ENCODE data around the gene VSNL1.

Gene VSNL1

DNA sequence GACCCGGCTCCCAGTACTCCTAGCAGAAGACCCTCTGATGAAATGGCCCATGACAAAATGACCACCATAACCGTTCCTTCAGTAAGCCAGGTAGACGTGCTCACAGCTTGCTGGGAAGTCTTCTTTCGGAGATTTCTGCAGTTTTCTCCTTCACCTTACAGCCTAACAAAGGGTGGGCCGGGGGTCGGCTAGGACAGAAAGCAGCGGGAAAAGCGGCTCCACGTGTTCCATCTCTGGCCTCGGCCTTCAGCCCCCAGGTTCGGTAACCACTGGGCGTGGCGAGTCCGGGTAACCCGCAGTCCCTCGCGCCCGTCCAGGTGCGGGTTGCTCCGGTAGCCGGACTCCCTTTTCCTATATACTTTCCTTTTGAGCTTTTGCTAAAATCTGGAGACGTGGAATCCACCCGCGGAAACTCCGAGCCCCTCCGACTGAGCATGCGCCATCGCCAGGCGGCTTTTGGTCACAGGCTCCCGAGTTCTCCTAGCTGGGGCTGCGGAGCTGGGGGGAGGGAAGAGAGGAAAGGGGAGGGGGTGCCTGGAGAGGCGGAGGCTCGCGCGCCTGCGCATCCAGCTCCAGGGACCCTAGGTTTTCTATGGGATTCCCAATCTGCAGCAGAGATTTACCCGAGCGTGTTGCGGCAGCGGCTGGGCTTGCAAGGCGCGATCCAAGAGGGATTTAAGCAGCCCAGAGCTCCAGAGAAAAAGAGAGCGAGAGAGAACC is at the start of gene VSNL1:
TSS of gene VSNL1 (plus strand) at position 604 of the 720 bp plus-strand sequence. CDS start 51,379 bp downstream, outside the sequence.
- TF ChIP-seq, protein P1, sequence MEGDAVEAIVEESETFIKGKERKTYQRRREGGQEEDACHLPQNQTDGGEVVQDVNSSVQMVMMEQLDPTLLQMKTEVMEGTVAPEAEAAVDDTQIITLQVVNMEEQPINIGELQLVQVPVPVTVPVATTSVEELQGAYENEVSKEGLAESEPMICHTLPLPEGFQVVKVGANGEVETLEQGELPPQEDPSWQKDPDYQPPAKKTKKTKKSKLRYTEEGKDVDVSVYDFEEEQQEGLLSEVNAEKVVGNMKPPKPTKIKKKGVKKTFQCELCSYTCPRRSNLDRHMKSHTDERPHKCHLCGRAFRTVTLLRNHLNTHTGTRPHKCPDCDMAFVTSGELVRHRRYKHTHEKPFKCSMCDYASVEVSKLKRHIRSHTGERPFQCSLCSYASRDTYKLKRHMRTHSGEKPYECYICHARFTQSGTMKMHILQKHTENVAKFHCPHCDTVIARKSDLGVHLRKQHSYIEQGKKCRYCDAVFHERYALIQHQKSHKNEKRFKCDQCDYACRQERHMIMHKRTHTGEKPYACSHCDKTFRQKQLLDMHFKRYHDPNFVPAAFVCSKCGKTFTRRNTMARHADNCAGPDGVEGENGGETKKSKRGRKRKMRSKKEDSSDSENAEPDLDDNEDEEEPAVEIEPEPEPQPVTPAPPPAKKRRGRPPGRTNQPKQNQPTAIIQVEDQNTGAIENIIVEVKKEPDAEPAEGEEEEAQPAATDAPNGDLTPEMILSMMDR (conservative IDR thresholded peaks at IDR 0.05; ENCODE audit: control insufficient read depth, insufficient read depth, low read depth, low read length), result no peak
- DNase-seq (ENCODE audit: low read depth), result peak; percentile 30
- peak within 1 kb of the TSS; percentile 33 for H3K4me3 ChIP-seq (ENCODE audit: control insufficient read depth, low read depth, low read length)

DNA sequence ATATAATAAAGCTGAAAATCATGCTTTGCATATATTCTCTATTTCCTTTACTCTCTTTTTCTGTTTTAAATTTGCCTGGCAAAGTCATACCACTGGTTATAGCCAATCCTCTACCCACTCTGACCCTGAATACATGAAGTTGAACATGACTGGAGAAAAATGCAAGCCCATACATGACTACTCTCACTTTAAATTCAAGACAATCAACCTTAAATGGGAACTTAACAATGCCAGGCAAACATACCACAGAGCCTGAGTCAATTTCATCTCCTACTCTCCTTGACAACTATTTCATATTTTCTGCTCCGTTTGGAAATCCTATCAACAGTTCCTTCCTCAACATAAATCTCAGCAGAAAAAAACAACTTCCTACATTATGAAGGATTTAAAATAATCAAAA is 44.9 kb upstream of the VSNL1 start:
- H3K4me3 ChIP-seq (ENCODE audit: control insufficient read depth, low read depth, low read length), result no peak overlapping the region
- TF ChIP-seq, protein P1 (conservative IDR thresholded peaks at IDR 0.05; ENCODE audit: control insufficient read depth, insufficient read depth, low read depth, low read length), result no peak
- DNase-seq (ENCODE audit: low read depth), result no peak

DNA sequence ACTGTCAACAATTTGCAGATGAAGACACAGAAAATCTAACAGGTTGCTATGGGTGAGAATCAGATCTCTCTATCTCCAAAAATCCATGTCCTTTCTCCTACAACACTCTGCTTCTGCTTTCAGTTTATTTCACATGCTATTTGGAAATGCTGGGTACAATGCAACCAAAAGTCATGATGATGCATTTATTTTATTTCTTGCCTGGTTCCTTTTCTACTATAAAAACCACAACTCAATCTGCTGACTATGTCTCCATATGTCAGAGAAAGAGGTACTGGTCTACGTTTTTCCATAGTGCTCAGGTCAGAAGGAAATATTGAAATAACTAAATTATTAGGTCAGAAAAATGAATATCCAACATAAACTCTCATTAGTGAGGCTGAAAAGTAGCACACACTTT is 42.8 kb upstream of the VSNL1 start:
- no peak for DNase-seq (ENCODE audit: low read depth)
- no peak overlapping the region for H3K4me3 ChIP-seq (ENCODE audit: control insufficient read depth, low read depth, low read length)
- TF ChIP-seq, protein P1 (conservative IDR thresholded peaks at IDR 0.05; ENCODE audit: control insufficient read depth, insufficient read depth, low read depth, low read length), result no peak

DNA sequence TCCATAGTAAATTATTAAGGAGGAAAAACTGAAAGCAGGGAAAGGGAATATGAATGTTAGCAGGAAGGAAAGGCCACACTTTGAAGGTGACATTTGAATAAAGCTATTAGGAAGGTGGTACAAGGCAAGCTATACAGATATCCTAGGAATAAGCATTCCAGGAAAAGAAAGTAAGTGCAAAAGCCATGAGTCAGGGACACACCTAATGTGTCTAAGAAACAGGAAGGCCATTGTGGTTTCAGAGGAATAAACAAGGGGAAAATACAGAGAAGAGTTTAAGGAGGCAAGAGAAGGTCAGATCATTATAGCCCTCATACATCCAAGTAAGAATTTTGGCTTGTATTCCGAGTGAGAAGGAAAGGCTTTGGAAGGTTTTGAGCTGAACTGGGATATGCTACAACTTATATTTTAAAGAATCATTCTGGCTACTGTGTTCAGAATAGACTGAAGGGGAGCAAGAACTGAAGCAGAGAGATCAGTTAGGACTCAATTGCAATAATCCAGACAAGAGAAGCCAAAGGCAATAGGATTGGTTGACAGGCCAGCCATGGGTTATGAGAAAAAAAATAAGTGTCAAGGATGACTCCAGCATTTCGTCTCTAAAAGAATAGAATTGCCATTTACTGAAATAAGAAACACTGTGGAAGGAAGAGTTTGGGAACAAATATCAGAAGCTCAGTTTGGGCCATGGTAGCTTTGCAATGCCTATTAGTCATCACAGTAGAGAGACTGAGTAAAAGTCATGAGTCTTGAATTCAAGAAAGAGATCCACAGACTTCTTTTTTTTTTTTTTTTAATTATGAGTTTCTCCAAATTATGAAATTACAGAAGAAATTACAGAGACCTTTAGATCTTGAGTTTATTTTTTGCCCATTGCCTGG is 33.5 kb upstream of the VSNL1 start:
- peak; percentile 0 for DNase-seq (ENCODE audit: low read depth)
- TF ChIP-seq, protein P1 (conservative IDR thresholded peaks at IDR 0.05; ENCODE audit: control insufficient read depth, insufficient read depth, low read depth, low read length), result no peak
- no peak overlapping the region for H3K4me3 ChIP-seq (ENCODE audit: control insufficient read depth, low read depth, low read length)

DNA sequence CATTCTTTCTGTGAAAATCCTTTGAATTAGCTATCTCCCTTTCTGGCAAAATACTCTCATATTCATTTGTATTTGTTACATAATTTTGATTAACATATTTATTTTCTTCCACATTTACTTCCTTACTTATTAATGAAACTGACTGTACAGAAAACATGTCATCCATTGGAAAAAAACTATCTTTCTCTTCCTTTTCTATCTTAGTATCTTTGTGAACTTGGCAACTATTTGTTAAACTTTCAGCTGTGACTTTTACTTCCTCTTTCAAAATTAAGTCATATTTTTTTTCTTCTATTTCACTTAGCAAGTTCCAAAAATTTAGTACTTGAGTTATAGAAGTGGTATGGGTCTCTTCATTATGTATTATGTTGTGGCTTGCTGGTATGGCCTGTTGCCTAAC is 24.8 kb upstream of the VSNL1 start:
- TF ChIP-seq, protein P1 (conservative IDR thresholded peaks at IDR 0.05; ENCODE audit: control insufficient read depth, insufficient read depth, low read depth, low read length), result no peak

DNA sequence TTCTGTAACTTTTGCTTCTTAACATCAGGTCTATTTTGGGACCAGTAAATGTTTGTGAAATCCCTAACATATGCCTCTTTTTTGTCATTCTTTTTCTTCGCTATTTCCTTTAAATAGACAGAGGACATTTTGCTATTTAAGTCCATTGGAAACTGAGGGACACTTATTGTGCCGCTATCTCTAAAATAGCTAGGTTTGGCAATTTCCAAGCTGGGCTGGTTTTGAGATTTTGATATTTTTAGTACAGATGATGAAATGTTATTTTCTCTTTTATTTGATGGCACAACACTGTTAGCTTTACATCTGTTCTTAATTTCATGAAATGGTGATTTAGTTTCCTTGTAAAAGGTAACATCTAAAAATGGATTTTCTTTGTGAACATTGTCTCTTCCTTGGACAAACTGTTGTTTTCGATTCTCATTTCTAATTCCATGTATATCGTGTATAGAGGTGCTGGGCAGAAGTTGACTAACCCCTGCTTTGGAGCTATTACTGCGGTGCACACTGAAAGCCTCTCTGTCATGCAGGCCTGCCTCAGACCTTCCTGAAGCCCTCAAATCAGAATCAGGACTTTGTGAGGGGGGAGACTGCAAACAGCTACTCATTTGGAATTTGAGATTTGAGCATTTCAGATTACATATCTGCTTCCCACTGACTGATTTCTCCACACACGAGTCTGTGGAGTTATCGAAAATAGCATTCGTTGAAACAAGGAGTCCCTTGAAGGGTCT is 22.9 kb upstream of the VSNL1 start:
- peak overlapping the region; percentile 53 for H3K4me3 ChIP-seq (ENCODE audit: control insufficient read depth, low read depth, low read length)
- TF ChIP-seq, protein P1 (conservative IDR thresholded peaks at IDR 0.05; ENCODE audit: control insufficient read depth, insufficient read depth, low read depth, low read length), result no peak

More for the DNA sequence above, 24.8 kb upstream of the VSNL1 start:
- DNase-seq (ENCODE audit: low read depth), result no peak
- H3K4me3 ChIP-seq (ENCODE audit: control insufficient read depth, low read depth, low read length), result no peak overlapping the region

More for the DNA sequence above, 22.9 kb upstream of the VSNL1 start:
- DNase-seq (ENCODE audit: low read depth), result peak; percentile 8

All from fibroblast of mammary gland (primary cell).